HepG2 (cell line): ENCODE results near the gene FAM163B. TPM values are rescaled to one million over a fixed set of nuclear protein-coding genes. Genes with fewer than 3 reads are reported as not detected.
A peak's percentile ranks its signal among the peaks of the same experiment; 100 is the strongest.

Source experiments
- ATAC-seq: fragments of 200-7000 bp; cut with Tn5 transposase; 3 replicates; pipeline ENCODE4 v1.9.1; 2020; ENCODE audit warnings: mild to moderate bottlenecking, moderate library complexity
- BruUV-seq: library from RNA; stranded (reverse); fragments of 400-500 nt; replicated peaks from 2 replicates; lab custom pipeline; 2021; lab: Mats Ljungman, UMichigan
- CTCF ChIA-PET: fragments of 300-600 bp; formaldehyde crosslinking; extraction: SDS; loops from one replicate; lab custom pipeline; 2021; ENCODE audit warnings: low total read pairs, inconsistent platforms, low intra/inter-chr PET ratio; lab: Yijun Ruan, JAX
- POLR2A ChIA-PET: fragments of 350-600 bp; sonication (Branson Sonifier 250); formaldehyde crosslinking; loops from one replicate; lab custom pipeline; 2020; ENCODE audit warnings: antibody characterized with exemption, inconsistent platforms; lab: Yijun Ruan, JAX
- DNase-seq: peaks from one replicate; pipeline ENCODE4 v3.0.0-alpha.2; 2015; ENCODE audit warnings: low spot score
- FAIRE-seq: peaks from 3 replicates; lab custom pipeline; 2011; peaks lifted over from hg19 to GRCh38; lab: Jason Lieb, UNC
- H2AFZ ChIP-seq: one replicate; pipeline ENCODE4 v1.6.1; 2011; ENCODE audit warnings: low read length, inconsistent platforms
- H3K27ac ChIP-seq: fragments of 300-600 bp; 3 replicates; pipeline ENCODE4 v1.8.0; 2011; ENCODE audit warnings: mixed run types, mild to moderate bottlenecking, mixed read lengths, low read length, inconsistent platforms; ENCODE audit not compliant: insufficient read depth; ENCODE audit errors: extremely low read length
- H3K27me3 ChIP-seq, 2 experiments: fragments of 200-600 bp in 1 of 2; 2 replicates in 1 of 2; 3 replicates in 1 of 2; pipeline versions ENCODE4 v1.6.0 to v1.8.0; 2011; ENCODE audit warnings: low read length in 2 of 2, mild to moderate bottlenecking in 2 of 2, moderate library complexity in 2 of 2, inconsistent platforms in 1 of 2; ENCODE audit not compliant: insufficient read depth in 2 of 2, control insufficient read depth in 1 of 2
- H3K36me3 ChIP-seq, 2 experiments: fragments of 200-600 bp in 1 of 2; replicated peaks in 1 of 2; 2 replicates in 1 of 2; 3 replicates in 1 of 2; pipeline versions ENCODE4 v1.5.1 to v1.8.0; 2011; ENCODE audit warnings: low read length in 2 of 2, inconsistent platforms in 1 of 2; ENCODE audit not compliant: insufficient read depth in 2 of 2, control insufficient read depth in 1 of 2
- H3K4me1 ChIP-seq: 2 replicates; pipeline ENCODE4 v1.5.1; 2012; ENCODE audit warnings: low read length, inconsistent platforms; ENCODE audit not compliant: insufficient read depth
- H3K4me2 ChIP-seq: 2 replicates; pipeline ENCODE4 v1.6.0; 2011; ENCODE audit warnings: low read depth, low read length, inconsistent platforms
- H3K4me3 ChIP-seq, 3 experiments: fragments of 200-600 bp in 1 of 3; sonication (generic), shearing (Covaris generic) in 1 of 3; replicated peaks in 1 of 3; 2 replicates each; pipeline ENCODE4 v1.5.1; 2011 to 2016; ENCODE audit warnings: low read length in 3 of 3, inconsistent platforms in 2 of 3, low read depth in 2 of 3, mild to moderate bottlenecking in 2 of 3, control low read depth in 1 of 3, mixed read lengths in 1 of 3; ENCODE audit not compliant: insufficient read depth in 1 of 3
- H3K79me2 ChIP-seq: one replicate; pipeline ENCODE4 v1.6.1; 2011; ENCODE audit warnings: low read length, inconsistent platforms; ENCODE audit not compliant: insufficient read depth
- H3K9ac ChIP-seq: 2 replicates; pipeline ENCODE4 v1.6.0; 2011; ENCODE audit warnings: mild to moderate bottlenecking, low read depth, low read length, inconsistent platforms; ENCODE audit not compliant: insufficient read depth
- H3K9me3 ChIP-seq: 2 replicates; pipeline ENCODE4 v1.5.1; 2012; ENCODE audit warnings: mild to moderate bottlenecking, low read length
- H4K20me1 ChIP-seq: 2 replicates; pipeline ENCODE4 v1.6.0; 2011; ENCODE audit warnings: inconsistent platforms, mild to moderate bottlenecking, low read length, moderate library complexity; ENCODE audit not compliant: insufficient read depth
- BRCA1 ChIP-seq: sonication (generic); formaldehyde crosslinking; IDR thresholded peaks from 2 replicates; pipeline ENCODE4 v1.4.0; 2020; ENCODE audit warnings: missing genetic modification reagents
- ESRRA ChIP-seq: sonication (generic); formaldehyde crosslinking; IDR thresholded peaks from 2 replicates; pipeline ENCODE4 v1.5.1; 2020; ENCODE audit warnings: mild to moderate bottlenecking, low read depth, missing genetic modification reagents
- RFX3 ChIP-seq: IDR thresholded peaks from 2 replicates; pipeline ENCODE4 v1.6.1; 2016; ENCODE audit warnings: missing biosample characterization, missing genetic modification reagents
- SP2 ChIP-seq: sonication (generic); formaldehyde crosslinking; IDR thresholded peaks from 2 replicates; pipeline ENCODE4 v1.5.1; 2020; ENCODE audit warnings: mild to moderate bottlenecking, missing genetic modification reagents
- ZBTB4 ChIP-seq: sonication (generic); formaldehyde crosslinking; IDR thresholded peaks from 2 replicates; pipeline ENCODE4 v1.4.0; 2020; ENCODE audit warnings: missing genetic modification reagents, mild to moderate bottlenecking, borderline replicate concordance
- ZMAT5 ChIP-seq: sonication (generic); formaldehyde crosslinking; IDR thresholded peaks from 2 replicates; pipeline ENCODE4 v1.5.0; 2020; ENCODE audit warnings: mild to moderate bottlenecking, low read depth, missing genetic modification reagents, borderline replicate concordance
- ZNF337 ChIP-seq: sonication (generic); formaldehyde crosslinking; IDR thresholded peaks from 2 replicates; pipeline ENCODE4 v1.5.1; 2020; ENCODE audit warnings: missing genetic modification reagents, low read depth, mild to moderate bottlenecking, borderline replicate concordance
- ZNF629 ChIP-seq: sonication (generic); formaldehyde crosslinking; conservative IDR thresholded peaks from 2 replicates; pipeline ENCODE4 v1.5.0; 2020; ENCODE audit warnings: missing genetic modification reagents
- ZNF841 ChIP-seq: sonication (generic); formaldehyde crosslinking; IDR thresholded peaks from 2 replicates; pipeline ENCODE4 v1.8.1; 2023; ENCODE audit warnings: missing genetic modification reagents, borderline replicate concordance
- WGBS: methylation state at CpG from one replicate; pipeline ENCODE4 v1.1.6; 2017; ENCODE audit warnings: low lambda C conversion rate; 5-methylcytosine and 5-hydroxymethylcytosine counted together
- in situ Hi-C: cut with HindIII; loops from 2 replicates; pipeline ENCODE4 v1.10.0; 2017; ENCODE audit warnings: low pct_unique_long_range_greater_than_20kb; ENCODE audit not compliant: extremely low pct_ligation_motif_present
- intact Hi-C: fragments of 100-400 bp; cut with micrococcal nuclease; formaldehyde crosslinking; loops from one replicate; pipeline ENCODE4 v1.10.0; 2022; ENCODE audit not compliant: unreplicated experiment
- polyA plus RNA-seq, 8 experiments: library from polyadenylated mRNA; depleted of rRNA in 3 of 8; stranded (reverse) in 7 of 8; unstranded in 1 of 8; fragments of >200 nt; fragmentation: Illumina TruSeq in 4 of 8; extraction: Trizol in 4 of 8; gene quantifications; 2 replicates each; pipeline versions ENCODE4 v1.2.1 to v1.2.3, GENCODE V29; 2011 to 2016; ENCODE audit warnings: low read depth in 4 of 8, missing spikeins in 1 of 8, mixed read lengths in 1 of 8; ENCODE audit not compliant: insufficient read depth in 1 of 8
- total RNA-seq, 5 experiments: library from RNA; depleted of rRNA; stranded (reverse); fragments of >200 nt; fragmentation: Illumina TruSeq; extraction: Trizol; gene quantifications; 2 replicates each; pipeline ENCODE4 v1.2.3, GENCODE V29; 2016; ENCODE audit warnings: low read depth in 1 of 5

The FAM163B gene
- total and polyA plus RNA-seq, 2 of the 13 experiments (the other 11 are each of a cell fraction or from before 2014, with no cell fraction given): not detected

GRCh38 chr9:133528876-133529241 is 80.3 kb downstream of the FAM163B start:
- TF ChIP-seq BRCA1 (CRISPR knock-in tag) (no peak), RFX3 (CRISPR knock-in tag) (no peak), ZBTB4 (CRISPR knock-in tag) (no peak), ZNF337 (CRISPR knock-in tag) (no peak), ZMAT5 (CRISPR knock-in tag) (no peak), ZNF629 (peak; percentile 36; the same call in 1 of the 2 replicates), SP2 (CRISPR knock-in tag) (no peak), ZNF841 (CRISPR knock-in tag) (no peak), ESRRA (CRISPR knock-in tag) (no peak)
- intact Hi-C loops: no loop called here
- Histone ChIP-seq H2AFZ (no peak overlapping the region), H3K36me3 (no peaks in the 10 kb centered on the region), H4K20me1 (no peaks in the 10 kb centered on the region), H3K27me3 (peaks cover 24 to 77% of the 10 kb centered on the region in 2 experiments; a peak in 4 of 5 replicates), H3K9ac (no peak overlapping the region), H3K4me3 (no peak overlapping the region), H3K4me2 (no peak overlapping the region), H3K27ac (no peak overlapping the region), H3K9me3 (no peaks in the 10 kb centered on the region), H3K4me1 (peaks cover 44% of the 10 kb centered on the region), H3K79me2 (no peaks in the 10 kb centered on the region)
- 0% methylated on average over 2 of the region's 11 CpGs for WGBS
- DNase-seq (no peak), FAIRE-seq (no peak), ATAC-seq (no peak)
- ChIA-PET CTCF (no interaction called here), POLR2A (interaction anchor here (0.9 to 1.0 kb wide), 2 partner anchors 7 to 23 kb away, joined by 3 read pairs; no protein-coding TSS in a partner anchor)
- BruUV-seq: no TSS peak
- in situ Hi-C loops: loop anchor here (25.0 kb wide), 1 partner anchor 208 kb away; the partner anchor contains the start of gene SARDH
